Measurements from ENCODE around the gene FKBP8.

FKBP8 gene

DNA sequence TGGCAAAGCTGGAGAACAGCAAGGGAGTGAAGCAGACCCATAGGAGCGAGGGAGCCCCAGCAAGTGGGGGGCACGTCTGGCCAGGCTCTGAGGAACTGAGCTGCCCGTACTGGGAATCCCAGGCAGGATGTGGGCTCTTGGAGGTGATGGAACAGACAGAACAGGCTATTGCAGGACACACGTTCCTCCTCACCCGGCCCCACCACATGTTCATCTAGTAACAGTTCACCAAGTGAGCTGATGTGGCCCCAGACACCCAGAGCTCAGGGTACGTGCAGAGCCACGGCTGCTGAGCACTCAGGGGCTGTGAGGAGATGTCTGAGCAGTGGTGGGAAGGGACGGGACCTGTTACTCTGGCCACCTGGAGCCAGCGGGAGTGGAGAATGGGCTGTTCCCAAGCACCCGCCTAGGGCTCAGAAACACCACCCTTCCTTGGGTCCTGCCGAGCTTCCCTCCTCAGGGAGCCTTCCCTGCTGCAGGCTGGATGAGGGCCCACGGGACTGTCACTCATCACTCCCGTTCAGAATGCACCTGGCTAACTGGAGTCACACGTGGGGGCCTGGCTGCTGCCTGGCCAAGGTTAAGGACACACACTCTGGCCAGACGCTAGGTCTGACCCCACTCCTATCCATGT, 39.9 kb downstream of the FKBP8 start:
- peaks cover 100% of the 10 kb centered on the region for H3K4me1 ChIP-seq
- H3K4me2 ChIP-seq: peak overlapping the region; percentile 84
- peak overlapping the region; percentile 56; the same call in 1 of the 2 replicates for H3K27ac ChIP-seq
- peaks cover 100% of the 10 kb centered on the region for H4K20me1 ChIP-seq
- H3K36me3 ChIP-seq: peaks cover 3% of the 10 kb centered on the region; the same call in 1 of the 2 replicates
- no peaks in the 10 kb centered on the region for H3K9me3 ChIP-seq
- no peak overlapping the region for H3K4me3 ChIP-seq
- H3K27me3 ChIP-seq: no peaks in the 10 kb centered on the region
- H3K9ac ChIP-seq: peak overlapping the region; percentile 16; the same call in 1 of the 2 replicates
- TF ChIP-seq Cebpa-rat (IDR thresholded peaks at IDR 0.05): no peak

GRCh38 chr19:18502638-18503294, 40.6 kb downstream of the FKBP8 start:
- H4K20me1 ChIP-seq: peaks cover 100% of the 10 kb centered on the region
- no peaks in the 10 kb centered on the region for H3K9me3 ChIP-seq

DNA sequence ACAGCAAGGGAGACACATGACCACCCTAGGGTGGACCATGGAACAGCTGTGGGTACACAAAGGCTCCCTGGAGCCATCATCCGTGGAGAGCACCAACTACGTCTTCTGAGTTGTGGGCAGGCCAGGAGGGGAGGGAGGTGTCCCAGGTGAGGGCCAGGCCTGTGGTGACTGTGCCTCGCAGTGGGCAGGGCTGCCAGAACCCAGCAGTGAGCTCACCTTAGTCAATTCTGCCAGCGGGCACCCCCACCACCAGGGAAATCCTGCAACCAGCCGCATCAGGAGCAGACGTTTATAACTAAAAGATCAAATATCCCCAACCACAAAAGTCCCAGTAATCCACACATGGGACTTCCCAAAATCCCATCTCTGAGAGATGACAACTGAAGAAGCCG, 41.1 kb downstream of the FKBP8 start:
- Histone ChIP-seq H3K36me3 (no peaks in the 10 kb centered on the region), H4K20me1 (peaks cover 100% of the 10 kb centered on the region), H3K4me1 (peaks cover 100% of the 10 kb centered on the region), H3K27me3 (no peaks in the 10 kb centered on the region), H3K4me2 (peak overlapping the region; percentile 84), H3K9me3 (no peaks in the 10 kb centered on the region), H3K27ac (peak overlapping the region; percentile 32), H3K9ac (peak overlapping the region; percentile 39), H3K4me3 (no peak overlapping the region)
- TF ChIP-seq Cebpa-rat (IDR thresholded peaks at IDR 0.05): no peak

More at GRCh38 chr19:18502638-18503294, 40.6 kb downstream of the FKBP8 start:
- peaks cover 100% of the 10 kb centered on the region for H3K4me1 ChIP-seq
- peak overlapping the region; percentile 16; the same call in 1 of the 2 replicates for H3K9ac ChIP-seq
- no peaks in the 10 kb centered on the region for H3K27me3 ChIP-seq
- H3K4me3 ChIP-seq: no peak overlapping the region
- TF ChIP-seq Cebpa-rat (IDR thresholded peaks at IDR 0.05): no peak
- H3K4me2 ChIP-seq: peak overlapping the region; percentile 84
- H3K36me3 ChIP-seq: no peaks in the 10 kb centered on the region
- peak overlapping the region; percentile 16; the same call in 1 of the 2 replicates for H3K27ac ChIP-seq

DNA sequence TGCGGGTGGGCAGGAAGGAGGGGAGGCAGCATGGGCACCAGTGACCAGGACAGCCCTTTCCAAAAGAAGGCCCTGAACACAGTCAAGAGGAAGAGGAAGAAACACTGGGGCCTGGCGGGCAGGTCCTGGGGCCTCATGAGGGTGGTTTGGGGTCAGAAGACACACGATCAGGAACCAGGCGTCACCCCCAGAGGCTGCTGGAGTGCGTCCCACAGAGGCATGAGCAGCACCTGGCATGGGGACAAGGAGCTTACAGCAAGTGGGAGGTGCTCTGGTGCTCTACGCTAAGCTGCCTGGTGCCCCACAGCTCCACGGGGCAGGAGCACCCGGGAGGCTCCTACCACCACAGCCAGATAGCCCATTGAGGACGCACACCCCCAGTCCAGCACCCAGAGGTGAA, 41.5 kb downstream of the FKBP8 start:
- Histone ChIP-seq H4K20me1 (peaks cover 100% of the 10 kb centered on the region), H3K4me1 (peaks cover 100% of the 10 kb centered on the region), H3K27me3 (no peaks in the 10 kb centered on the region), H3K9me3 (no peaks in the 10 kb centered on the region), H3K36me3 (no peaks in the 10 kb centered on the region), H3K4me2 (peak overlapping the region; percentile 84), H3K9ac (peak overlapping the region; percentile 39), H3K27ac (peak overlapping the region; percentile 32), H3K4me3 (no peak overlapping the region)
- no peak for TF ChIP-seq Cebpa-rat (IDR thresholded peaks at IDR 0.05)

DNA sequence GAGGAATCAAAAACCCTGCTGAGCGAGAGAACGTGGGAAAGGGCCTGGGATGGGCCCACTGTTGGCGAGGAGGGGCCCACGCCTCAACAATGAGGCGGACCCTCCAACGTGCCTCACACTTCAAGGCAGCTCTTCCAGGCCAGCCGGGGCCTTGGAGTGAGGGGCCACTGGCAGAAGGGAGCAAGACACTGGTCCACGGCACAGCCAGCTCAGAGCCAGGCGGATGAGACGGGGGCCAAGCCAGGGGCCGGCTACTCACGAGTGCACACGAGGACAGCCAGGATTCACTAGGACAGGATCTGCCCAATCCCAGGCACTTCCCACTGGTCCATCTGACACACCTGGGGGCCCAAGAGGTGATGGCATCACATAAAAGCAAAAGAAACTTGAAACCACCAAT, 42.0 kb downstream of the FKBP8 start:
- Histone ChIP-seq H3K27ac (peak overlapping the region; percentile 32), H3K9me3 (no peaks in the 10 kb centered on the region), H3K27me3 (no peaks in the 10 kb centered on the region), H3K36me3 (no peaks in the 10 kb centered on the region), H4K20me1 (peaks cover 100% of the 10 kb centered on the region), H3K4me2 (peak overlapping the region; percentile 84), H3K9ac (peak overlapping the region; percentile 39), H3K4me3 (no peak overlapping the region), H3K4me1 (peaks cover 100% of the 10 kb centered on the region)
- TF ChIP-seq Cebpa-rat (IDR thresholded peaks at IDR 0.05): no peak

DNA sequence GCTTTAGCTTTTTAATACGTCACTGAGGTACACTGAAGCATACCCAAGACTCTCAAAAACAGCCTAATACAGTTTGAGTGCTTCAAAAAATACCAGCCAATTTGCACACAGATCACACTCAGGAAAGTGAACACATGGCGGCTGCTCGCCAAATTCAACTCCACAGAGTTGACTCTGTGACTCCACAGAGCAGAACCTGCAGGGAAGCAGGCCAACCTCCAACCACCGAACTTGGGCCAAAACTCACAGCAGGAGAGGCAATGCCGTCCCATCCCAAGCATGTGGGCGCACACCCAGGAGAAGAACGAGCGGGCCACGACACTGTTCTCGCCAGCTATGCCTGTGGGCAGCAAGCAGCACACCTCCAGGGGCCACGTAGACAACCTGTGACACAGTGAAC, 42.6 kb downstream of the FKBP8 start:
- Histone ChIP-seq H4K20me1 (peaks cover 100% of the 10 kb centered on the region), H3K4me1 (peaks cover 100% of the 10 kb centered on the region), H3K9me3 (no peaks in the 10 kb centered on the region), H3K4me2 (peak overlapping the region; percentile 84), H3K27me3 (no peaks in the 10 kb centered on the region), H3K27ac (peak overlapping the region; percentile 32; the same call in 1 of the 2 replicates), H3K9ac (no peak overlapping the region), H3K36me3 (no peaks in the 10 kb centered on the region), H3K4me3 (no peak overlapping the region)
- no peak for TF ChIP-seq Cebpa-rat (IDR thresholded peaks at IDR 0.05)

GRCh38 chr19:18500376-18500775, 43.0 kb downstream of the FKBP8 start:
- TF ChIP-seq Cebpa-rat (IDR thresholded peaks at IDR 0.05): no peak
- peaks cover 100% of the 10 kb centered on the region for H4K20me1 ChIP-seq
- no peaks in the 10 kb centered on the region for H3K27me3 ChIP-seq
- H3K4me3 ChIP-seq: no peak overlapping the region
- H3K27ac ChIP-seq: no peak overlapping the region
- no peaks in the 10 kb centered on the region for H3K36me3 ChIP-seq
- no peaks in the 10 kb centered on the region for H3K9me3 ChIP-seq
- H3K4me1 ChIP-seq: peaks cover 100% of the 10 kb centered on the region
- H3K9ac ChIP-seq: no peak overlapping the region
- peak overlapping the region; percentile 84 for H3K4me2 ChIP-seq

- H3K27ac ChIP-seq: no peak overlapping the region
- H3K27me3 ChIP-seq: no peaks in the 10 kb centered on the region
- peak overlapping the region; percentile 84 for H3K4me2 ChIP-seq
- H4K20me1 ChIP-seq: peaks cover 100% of the 10 kb centered on the region
- peaks cover 100% of the 10 kb centered on the region for H3K4me1 ChIP-seq
- TF ChIP-seq Cebpa-rat (IDR thresholded peaks at IDR 0.05): no peak
- H3K4me3 ChIP-seq: no peak overlapping the region
- H3K9me3 ChIP-seq: no peaks in the 10 kb centered on the region
- no peak overlapping the region for H3K9ac ChIP-seq
- no peaks in the 10 kb centered on the region for H3K36me3 ChIP-seq
Measured at GRCh38 chr19:18499055-18499775, 44.2 kb downstream of the FKBP8 start.

DNA sequence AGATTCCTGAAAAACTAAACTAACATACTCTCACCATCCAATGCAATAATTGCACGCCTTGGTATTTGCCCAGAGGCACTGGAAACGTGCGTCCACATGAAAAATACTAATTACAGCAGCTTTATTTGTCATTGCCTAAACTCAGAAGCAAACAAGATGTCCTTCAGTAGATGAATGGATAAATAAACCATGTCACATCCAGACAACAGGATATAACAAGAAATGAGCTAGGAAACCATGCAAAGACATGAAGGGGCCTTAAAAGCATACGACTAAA, 46.5 kb downstream of the FKBP8 start:
- Histone ChIP-seq H3K4me2 (peak overlapping the region; percentile 79), H3K27ac (peak overlapping the region; percentile 58; the same call in 1 of the 2 replicates), H3K27me3 (no peaks in the 10 kb centered on the region), H3K9me3 (no peaks in the 10 kb centered on the region), H3K9ac (no peak overlapping the region), H4K20me1 (peaks cover 100% of the 10 kb centered on the region), H3K4me1 (peaks cover 95% of the 10 kb centered on the region), H3K36me3 (no peaks in the 10 kb centered on the region), H3K4me3 (no peak overlapping the region)
- TF ChIP-seq Cebpa-rat (IDR thresholded peaks at IDR 0.05): no peak
